ENCODE data around the gene RUBCNL.

RUBCNL gene

DNA sequence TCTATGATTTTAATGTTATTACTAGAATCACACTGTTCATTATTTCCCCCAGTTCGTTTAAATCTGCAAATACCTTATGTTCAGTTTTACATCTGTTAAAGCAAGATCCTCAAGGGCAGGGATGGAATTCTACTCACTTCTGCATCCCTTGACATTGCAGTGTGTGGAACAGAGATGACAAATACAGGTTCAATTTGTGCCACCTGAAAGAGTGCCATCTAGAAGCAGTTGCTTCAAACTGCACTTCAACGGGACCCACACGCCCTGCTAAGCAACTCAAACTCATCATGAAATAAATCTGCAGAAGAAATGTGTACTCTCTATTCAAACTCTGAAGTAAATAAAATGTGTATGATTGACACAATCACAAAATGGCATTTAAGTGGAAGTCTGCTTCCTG is 44.5 kb downstream of the RUBCNL start:
- H3K4me3 ChIP-seq (ENCODE audit: low read depth, low read length): no peak overlapping the region

DNA sequence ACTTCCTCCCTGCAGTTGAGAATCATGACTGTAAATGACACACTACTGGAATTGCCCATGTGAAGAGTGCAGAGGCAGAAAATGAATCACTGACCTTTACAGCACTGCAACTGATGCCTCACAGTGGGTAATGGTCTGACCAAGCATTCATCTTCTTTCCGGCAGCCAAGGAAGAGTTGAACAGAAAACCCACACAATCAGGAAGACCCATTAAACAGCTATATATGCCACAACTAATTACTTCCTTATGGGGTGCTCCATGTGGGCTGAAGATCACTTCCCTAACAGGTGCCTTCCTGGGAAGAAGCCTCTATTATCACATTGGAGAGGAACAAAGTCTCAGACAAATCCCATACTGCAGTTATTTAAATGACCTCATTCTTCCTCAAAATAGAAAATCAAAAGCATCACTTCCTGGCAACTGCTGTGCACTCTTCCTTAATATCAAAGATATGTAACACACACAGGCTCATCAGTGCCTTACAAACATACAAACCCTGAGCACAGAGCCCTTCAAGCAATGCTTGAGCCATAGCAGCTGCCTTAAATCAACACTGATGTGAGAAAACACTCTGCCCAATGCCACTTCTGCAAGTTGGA is 45.8 kb downstream of the RUBCNL start:
- H3K4me3 ChIP-seq (ENCODE audit: low read depth, low read length): no peak overlapping the region

DNA sequence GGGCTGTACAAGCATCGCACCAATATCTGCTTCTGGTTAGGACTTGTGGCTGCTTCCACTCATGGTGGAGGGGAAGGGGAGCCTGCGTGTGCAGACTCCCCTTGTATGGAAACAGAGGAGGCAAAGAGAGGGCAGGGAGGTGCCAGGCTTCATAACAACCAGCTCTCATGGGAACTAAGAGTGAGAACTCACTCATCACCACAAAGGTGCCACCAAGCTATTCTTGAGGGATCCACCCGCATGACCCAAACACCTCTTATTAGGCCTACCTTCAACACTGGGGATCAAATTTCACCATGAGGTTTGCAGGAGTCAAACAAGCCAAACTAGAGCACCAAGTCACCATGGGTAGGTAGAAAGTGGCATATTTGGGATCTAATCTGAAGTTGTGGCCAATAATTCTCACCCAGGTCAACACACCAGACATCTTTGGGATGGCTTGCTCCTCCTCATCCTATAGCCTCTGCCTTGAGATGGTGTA is 46.4 kb downstream of the RUBCNL start:
- no peak overlapping the region for H3K4me3 ChIP-seq (ENCODE audit: low read depth, low read length)

DNA sequence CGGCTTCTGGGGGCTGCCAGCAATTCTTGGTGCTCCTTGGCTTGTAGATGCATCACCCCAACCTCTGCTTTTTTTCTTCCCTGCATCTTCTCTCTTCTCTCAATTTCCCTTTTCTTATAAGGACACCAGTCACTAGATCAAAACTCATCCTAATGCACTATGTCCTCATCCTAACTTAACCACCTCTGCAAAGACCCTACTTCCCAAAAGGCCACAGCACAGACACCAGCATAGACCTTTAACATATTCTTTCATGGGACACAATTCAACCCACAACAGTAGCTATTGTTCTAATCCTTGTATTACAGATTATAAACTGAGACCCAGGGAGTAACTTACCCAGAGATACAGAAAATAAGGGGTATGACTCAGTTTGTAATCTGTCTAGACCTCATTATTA is 47.0 kb downstream of the RUBCNL start:
- no peak overlapping the region for H3K4me3 ChIP-seq (ENCODE audit: low read depth, low read length)

DNA sequence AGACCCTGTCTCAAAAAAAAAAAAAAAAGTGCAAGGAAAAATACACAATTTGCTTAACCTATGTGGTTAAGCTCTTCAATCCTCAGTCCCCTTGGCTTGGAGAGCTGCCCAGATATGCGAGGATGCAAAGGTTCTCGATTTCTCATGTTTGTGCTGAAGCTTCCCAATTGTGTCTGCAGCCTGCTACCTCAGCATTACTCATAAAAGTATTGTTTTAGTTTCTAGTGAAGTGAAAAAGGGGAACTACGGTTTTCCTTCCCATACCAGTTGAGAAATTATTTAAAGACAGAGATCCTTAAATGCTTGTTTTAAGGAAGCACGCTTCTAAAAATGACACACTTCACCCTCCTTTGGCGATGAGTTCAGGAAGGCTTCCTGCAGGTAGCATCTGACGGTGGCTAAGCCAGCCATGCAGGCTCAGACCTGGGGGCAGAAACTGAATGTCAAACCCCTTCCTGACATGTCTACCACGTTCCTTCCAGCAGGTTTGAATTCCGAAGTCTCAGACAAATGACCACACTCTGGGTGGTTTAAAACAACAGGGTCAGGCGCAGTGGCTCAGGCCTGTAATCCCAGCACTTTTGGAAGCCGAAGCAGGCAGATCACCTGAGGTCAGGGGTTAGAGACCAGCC is 47.9 kb downstream of the RUBCNL start:
- H3K4me3 ChIP-seq (ENCODE audit: low read depth, low read length): no peak overlapping the region

DNA sequence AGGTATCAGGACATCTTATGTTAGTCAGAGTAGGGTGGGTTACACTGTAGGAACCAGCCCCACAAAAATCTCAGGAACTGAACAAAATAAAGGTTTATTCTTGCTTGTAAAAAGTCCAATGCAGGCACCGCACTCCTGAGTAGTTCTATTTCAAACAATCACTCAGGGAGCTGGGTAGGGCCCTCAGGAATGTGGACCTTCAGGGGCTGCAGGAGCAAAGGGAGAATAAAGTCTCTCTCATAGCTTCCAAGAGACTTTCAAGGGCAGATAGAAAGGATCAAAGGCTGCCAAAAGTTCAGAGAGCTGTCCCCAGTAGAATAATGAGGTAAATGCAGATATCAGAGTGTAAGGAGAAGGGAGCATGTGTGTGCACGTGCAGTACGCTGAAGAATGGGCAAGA is 49.4 kb downstream of the RUBCNL start:
- no peak overlapping the region for H3K4me3 ChIP-seq (ENCODE audit: low read depth, low read length)

DNA sequence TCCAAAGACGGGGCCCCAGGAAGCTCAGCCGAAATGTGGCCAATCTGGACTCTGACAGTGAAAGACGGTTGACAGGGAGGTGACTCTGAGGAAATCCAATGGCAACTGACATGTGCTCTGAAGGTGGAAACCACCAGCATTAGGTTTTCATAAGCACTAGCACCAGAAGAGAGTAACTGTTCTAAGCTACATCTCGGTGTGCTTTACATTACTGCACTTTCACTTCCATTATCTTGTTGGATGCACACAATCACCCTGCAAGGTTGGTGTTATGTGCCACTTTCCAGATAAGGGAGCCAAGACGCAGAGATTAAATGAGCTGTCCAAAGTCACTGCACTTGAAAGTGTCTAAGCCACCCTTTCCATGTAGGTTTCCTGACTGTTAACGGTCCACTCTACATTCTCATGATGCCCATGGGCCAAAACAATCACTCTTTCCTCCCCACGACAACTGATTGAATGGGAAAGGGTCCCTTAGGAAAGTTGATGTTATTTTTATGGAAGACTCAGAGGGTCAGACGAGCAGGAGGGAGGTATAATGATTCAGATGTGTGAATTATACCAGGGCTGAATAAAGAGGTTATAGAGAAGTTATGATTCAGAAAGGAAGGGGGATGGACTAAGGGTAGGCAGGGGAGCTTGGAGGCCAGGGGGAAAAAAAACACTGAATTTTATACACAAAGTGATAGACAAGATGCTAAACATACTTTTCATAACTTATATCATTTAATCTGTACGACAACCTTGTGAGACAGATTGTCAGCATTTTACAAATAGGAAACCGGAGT is 52.8 kb downstream of the RUBCNL start:
- H3K4me3 ChIP-seq (ENCODE audit: low read depth, low read length): no peak overlapping the region

DNA sequence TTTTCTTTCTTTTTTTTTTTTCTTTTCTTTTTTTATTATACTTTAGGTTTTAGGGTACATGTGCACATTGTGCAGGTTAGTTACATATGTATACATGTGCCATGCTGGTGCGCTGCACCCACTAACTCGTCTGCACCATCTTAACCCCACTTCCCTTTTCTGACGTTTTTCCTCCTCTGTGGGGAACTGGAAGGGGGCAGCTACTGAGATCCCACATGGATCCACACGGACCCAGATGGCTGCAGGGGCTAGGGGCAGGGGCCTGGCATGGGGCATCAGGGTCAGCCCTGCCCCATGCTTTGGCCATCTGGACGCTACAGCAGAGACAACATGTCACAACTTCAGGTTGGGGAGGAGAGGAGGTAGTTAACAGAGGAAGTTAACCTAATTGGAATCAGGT is 54.3 kb downstream of the RUBCNL start:
- H3K4me3 ChIP-seq (ENCODE audit: low read depth, low read length): no peak overlapping the region

DNA sequence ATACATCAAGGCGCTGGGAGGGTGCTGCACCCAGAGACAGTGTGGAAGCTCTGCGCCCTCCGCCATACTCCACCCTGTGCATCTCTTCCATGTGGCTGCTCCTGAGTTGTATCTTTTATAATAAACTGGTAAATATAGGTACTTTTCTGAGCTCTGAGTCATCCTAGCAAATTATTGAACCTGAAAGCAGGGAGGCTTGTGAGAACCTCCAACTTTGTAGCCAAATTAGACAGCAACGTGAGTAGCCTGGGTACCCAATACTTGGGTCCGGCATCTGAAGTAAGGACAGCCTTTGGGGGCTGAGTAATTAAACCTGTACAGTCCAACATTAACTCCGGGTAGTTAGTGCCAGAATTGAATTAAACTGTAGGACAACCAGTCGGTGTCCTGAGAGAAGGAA is 57.4 kb downstream of the RUBCNL start:
- H3K4me3 ChIP-seq (ENCODE audit: low read depth, low read length): no peak overlapping the region

DNA sequence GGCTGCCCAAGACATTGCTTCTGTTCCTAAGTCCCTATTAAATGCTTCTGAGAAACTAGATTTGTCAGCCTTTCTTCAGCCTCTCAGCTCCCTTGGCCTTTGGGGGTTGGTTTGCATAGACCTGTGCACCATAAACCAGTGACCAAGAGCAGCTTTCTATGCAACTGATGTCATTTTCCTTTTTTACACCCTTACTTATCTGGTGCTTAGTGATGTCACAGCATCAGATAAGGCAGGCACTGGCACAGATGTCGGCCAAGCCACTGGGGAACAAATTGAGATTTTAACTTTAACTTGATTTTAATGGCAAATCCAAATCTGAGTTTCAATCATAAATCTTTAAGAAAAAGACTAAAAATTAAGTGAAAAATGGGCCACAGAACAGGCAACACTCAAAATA is 59.8 kb downstream of the RUBCNL start:
- no peak overlapping the region for H3K4me3 ChIP-seq (ENCODE audit: low read depth, low read length)

DNA sequence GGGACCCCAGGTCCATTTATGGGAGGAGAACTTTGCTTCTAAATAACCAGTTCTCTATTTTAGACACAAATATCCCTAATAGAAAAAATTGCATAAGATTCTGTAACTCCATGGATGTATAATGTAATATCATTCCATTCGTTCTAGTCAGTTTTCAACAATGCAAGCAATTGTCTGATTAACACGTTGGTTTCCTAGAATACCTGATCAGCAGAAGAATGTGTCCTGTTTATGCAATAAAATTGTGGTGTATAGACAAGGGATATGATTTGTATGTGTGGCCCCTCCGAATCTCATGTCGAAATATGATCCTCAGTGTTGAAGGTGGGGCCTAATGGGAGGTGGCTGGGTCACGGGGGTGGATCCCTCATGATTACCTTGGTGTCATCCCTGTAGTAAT is 62.1 kb downstream of the RUBCNL start:
- no peak overlapping the region for H3K4me3 ChIP-seq (ENCODE audit: low read depth, low read length)

DNA sequence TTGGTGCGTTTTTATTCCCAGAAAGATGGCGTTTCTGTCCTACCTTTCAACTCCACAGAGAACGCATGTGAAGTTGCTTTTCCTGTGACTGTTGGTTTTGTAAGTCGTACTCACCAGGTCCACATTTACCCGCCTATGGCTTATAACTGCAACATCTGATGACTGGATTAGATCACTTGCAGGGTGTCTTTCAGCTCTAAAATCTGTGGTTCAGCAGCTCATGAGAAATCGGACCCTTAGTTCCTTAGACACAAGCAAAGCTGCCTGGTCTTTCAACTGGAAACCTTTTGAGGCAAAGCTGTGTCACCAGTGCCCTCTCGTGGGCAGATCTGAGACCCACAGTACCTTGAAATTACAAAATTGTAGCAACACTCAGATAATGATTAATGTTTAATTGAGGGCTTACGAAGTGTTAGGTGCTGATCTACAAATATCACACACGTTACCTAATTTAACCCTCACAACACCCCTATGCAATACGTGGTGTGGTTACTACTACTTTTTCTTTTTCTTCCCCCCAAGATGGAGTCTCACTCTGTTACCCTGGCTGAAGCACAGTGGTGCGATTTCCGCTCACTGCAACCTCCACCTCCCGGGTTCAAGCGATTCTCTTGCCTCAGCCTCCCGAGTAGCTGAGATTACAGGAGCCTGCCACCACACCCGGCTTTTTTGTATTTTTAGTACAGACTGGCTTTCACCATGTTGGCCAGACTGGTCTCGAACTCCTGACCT is 65.4 kb downstream of the RUBCNL start:
- H3K4me3 ChIP-seq (ENCODE audit: low read depth, low read length): no peak overlapping the region

DNA sequence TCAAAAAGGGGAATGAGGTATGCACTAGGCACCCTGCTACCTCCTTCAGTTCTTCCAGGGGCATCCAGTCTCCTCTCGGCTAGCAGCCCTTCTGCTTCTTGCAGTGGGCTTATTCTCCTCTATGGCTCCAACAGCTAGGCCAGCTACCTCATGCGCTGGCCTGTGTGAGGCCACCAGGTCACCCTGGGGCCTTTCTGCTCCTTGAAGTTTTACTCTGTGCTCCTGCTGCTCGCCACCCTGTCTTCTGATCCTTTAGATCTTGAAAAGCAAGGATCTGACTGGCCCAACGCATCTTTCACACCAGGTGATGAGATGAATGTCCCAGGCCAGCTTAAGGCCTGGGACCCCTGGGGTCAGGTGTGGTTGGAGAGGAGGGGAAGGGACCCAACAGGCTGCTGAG is 66.2 kb downstream of the RUBCNL start:
- no peak overlapping the region for H3K4me3 ChIP-seq (ENCODE audit: low read depth, low read length)

DNA sequence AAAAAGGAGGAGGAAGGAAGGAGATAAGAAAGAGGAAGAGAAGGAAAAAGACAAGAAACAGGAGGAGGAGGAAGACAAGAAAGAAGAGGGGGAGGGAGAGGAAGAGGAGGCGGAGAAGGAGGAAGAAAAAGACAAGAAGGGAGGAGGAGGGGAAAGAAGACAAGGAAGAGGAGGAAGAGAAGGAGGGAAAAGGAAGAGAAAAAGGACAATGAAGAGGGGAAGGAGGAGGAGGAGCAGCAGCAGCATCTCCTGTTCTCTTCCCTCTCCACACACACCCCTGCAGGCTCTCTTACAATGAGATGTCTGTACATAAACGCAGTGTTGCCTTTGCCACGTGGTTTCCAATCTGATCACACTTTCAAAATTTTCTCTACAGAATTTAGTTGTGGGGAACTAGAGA is 66.6 kb downstream of the RUBCNL start:
- H3K4me3 ChIP-seq (ENCODE audit: low read depth, low read length): no peak overlapping the region

DNA sequence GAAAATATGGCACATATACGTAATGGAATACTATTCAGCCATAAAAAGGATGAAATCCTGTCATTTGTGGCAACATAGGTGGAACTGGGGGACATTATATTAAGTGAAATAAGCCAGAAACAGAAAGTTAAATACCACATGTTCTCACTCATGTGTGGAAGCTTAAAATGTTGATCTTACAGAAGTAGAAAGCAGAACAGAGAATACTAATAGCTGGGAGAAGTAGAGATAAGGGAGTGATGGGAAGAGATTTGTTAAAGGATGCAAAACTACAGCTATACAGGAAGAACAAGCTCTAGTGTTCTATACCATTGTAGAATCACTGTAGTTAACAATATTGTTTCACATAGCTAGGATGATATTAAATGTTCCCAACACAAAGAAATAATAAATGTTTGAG is 68.1 kb downstream of the RUBCNL start:
- H3K4me3 ChIP-seq (ENCODE audit: low read depth, low read length): no peak overlapping the region

DNA sequence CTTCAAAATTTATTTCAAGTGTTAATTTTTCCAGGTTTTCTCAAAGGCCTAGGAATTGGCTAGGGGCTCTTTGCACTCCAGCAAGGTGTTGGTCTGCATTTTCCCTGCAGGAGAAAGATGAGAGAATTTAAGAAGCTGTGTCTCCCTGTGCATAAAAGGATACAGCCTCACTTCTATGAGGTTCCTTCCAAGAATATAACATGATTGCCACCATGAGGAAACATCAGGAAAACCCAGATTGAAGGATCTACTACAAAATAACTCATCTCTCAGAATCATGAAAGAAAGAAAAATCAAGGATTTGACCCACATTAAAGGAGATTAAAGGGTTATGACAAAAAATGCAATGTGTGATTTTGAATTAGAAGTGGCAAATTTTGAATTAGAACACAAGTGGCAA is 69.9 kb downstream of the RUBCNL start:
- no peak overlapping the region for H3K4me3 ChIP-seq (ENCODE audit: low read depth, low read length)

DNA sequence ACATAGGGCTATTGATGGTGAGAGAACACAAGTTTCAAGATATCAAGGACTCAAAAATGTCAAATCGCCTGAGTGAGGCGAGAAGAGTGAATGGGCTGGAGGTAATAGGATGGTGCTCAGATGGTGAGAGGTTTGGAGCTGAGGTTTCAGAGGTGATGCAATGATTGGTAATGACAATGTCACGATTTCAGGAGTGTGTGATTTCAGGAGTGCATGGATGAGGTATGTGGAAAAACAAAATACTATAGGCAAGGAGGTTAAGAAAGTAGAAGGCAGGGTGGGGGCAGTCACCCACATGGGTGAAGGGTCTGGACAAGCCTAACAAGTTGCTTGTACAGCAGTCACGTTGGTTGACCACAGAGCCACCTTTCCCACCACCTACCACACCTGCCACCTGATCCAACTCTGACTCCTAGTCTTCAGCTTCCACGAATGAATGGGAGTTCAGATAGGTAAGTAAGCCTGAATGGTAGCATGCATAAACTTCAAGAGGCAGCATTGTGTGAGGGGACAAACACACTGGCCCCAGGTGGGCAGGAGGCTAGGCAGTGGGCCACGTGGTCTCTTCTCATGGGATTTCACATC is 71.5 kb downstream of the RUBCNL start:
- no peak overlapping the region for H3K4me3 ChIP-seq (ENCODE audit: low read depth, low read length)

DNA sequence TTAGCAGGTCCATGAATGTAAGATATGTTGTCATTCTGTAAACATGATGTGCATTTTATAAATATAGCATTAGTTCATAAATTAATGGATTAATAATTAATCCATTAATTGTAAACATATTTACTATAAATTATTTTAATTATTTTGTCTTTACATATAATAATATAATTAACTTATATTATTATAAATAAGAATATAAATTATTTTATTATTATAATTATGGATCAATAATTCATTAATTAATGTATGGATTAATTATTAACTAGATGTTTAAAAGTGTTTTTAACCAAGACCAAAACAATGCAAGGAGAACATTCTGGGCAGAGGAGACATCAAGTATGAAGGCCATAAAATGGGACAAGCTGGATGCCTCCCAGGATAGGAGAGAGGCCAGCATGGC is 72.0 kb downstream of the RUBCNL start:
- H3K4me3 ChIP-seq (ENCODE audit: low read depth, low read length): no peak overlapping the region

DNA sequence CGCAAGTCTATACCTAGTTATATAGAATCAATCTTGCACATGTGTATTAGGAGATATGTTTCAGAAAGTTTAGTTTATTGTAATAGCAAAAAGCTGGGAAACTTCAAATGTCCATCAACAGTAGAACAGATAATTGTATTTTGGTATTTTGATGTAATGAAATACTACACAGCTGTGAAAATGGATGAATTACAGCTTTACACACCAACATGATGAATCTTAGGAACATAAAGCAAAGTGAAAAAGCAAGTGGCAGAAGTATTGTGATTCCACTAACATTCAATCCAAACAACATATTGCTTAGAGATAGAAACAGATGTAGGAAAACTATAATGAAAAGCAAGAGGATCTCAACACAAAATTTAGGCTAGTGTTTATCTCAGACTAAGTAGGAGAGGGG is 72.5 kb downstream of the RUBCNL start:
- H3K4me3 ChIP-seq (ENCODE audit: low read depth, low read length): no peak overlapping the region

DNA sequence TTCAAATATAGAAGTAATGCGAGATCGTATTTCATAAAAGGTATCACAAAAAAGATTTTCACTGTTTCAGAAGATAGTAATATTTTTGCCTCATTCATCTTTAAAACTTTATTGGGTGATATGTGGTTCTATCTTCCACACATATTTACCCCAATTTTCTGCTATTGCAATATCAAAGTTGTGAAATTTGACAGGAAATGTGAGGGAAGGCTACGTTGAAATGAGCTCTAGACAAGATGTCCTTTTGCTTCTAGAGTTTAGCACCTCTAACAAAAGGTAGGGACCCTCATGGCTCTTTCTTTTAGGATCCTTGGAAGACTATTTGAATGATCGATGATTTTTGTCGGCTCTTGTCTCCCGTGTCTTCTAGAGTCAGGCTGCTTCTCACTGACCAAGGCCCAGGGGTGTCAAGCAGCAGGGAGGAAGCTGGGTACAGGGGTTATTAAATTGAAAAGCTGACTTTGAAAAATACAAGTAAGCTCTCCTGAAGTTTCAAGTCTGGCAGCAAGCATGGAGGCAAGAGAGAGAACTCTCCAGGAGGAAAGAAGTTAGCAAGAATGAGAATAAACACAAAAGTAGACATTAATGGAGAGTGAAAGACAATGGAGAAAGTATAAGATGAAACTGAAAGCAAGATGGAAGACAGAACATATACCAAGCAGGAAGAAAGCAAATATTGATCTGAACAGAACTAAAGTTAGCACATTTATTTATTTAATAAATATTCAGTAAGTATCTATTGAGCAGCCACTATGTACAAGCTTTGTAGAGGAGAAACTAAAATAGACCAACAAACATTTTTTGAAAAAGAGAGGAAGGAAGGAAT is 73.4 kb downstream of the RUBCNL start:
- H3K4me3 ChIP-seq (ENCODE audit: low read depth, low read length): no peak overlapping the region
